Lower leg skin (tissue), 3 donors: ENCODE data around the gene TMEM132E.

ENCODE experiments used
- CTCF ChIP-seq, 3 donors: fragments of 450-650 bp; IDR thresholded peaks; one replicate each; pipeline ENCODE4 v1.5.1; 2016; ENCODE audit warnings: antibody characterized with exemption in 3 of 3, mild to moderate bottlenecking in 3 of 3, moderate library complexity in 2 of 3
- POLR2A ChIP-seq, 2 donors: fragments of 450-650 bp; IDR thresholded peaks; one replicate each; pipeline ENCODE4 v1.6.1; 2016 to 2017; ENCODE audit warnings: antibody characterized with exemption in 2 of 2, mild to moderate bottlenecking in 1 of 2, moderate library complexity in 1 of 2

- TF ChIP-seq CTCF (IDR thresholded peaks at IDR 0.05) (no peak), POLR2A (IDR thresholded peaks at IDR 0.05) (no peak)
Observed at GRCh38 chr17:34588266-34588665, 8.9 kb downstream of the TMEM132E start.
